CD4-positive, CD25-positive, alpha-beta regulatory T cell (primary cell): Measurements from ENCODE around the gene FHIT. TPM values are rescaled to one million over a fixed set of nuclear protein-coding genes. Genes with fewer than 3 reads are reported as not detected.
"Not testable (repeated sequence)": the region's sequence is repeated elsewhere in the genome, so short reads cannot be mapped to it uniquely, and the experiment has no call there.

ENCODE experiments used
- ATAC-seq, 2 donors: fragments of 150-1000 bp; cut with Tn5 transposase; one replicate each; pipeline ENCODE4 v1.10.0; 2021; ENCODE audit warnings: low read depth in 2 of 2, moderate number of reproducible peaks in 2 of 2, moderate library complexity in 1 of 2
- DNase-seq, 3 donors: peaks; one replicate each; pipeline versions ENCODE4 v3.0.0 to v3.0.0-alpha.2; 2012 to 2022; ENCODE audit warnings: mixed read lengths in 1 of 3
- H3K27ac ChIP-seq: one replicate; pipeline ENCODE4 v1.7.0; 2013; ENCODE audit warnings: mild to moderate bottlenecking, low read length; ENCODE audit not compliant: insufficient read depth, poor library complexity, severe bottlenecking
- H3K27me3 ChIP-seq: one replicate; pipeline ENCODE4 v1.7.0; 2013; ENCODE audit warnings: low read length; ENCODE audit not compliant: control insufficient read depth, insufficient read depth
- H3K36me3 ChIP-seq: one replicate; pipeline ENCODE4 v1.7.0; 2013; ENCODE audit warnings: mild to moderate bottlenecking, low read length, moderate library complexity; ENCODE audit not compliant: control insufficient read depth, insufficient read depth
- H3K4me1 ChIP-seq: 2 replicates; pipeline ENCODE4 v1.7.0; 2013; ENCODE audit warnings: mild to moderate bottlenecking, low read length; ENCODE audit not compliant: insufficient read depth, control insufficient read depth, poor library complexity, severe bottlenecking
- H3K4me3 ChIP-seq: one replicate; pipeline ENCODE4 v1.7.0; 2013; ENCODE audit warnings: low read depth, mild to moderate bottlenecking, low read length, moderate library complexity
- H3K9me3 ChIP-seq, 2 experiments: 1 replicate in 1 of 2; 2 replicates in 1 of 2; pipeline ENCODE4 v1.7.0; 2013; ENCODE audit warnings: low read length in 2 of 2, mild to moderate bottlenecking in 1 of 2, moderate library complexity in 1 of 2; ENCODE audit not compliant: control insufficient read depth in 2 of 2
- H3K27ac Mint-ChIP-seq, 3 donors: one replicate each; pipeline ENCODE4 v1.8.0; 2020 to 2022; ENCODE audit warnings: mild to moderate bottlenecking in 3 of 3, mixed read lengths in 3 of 3, moderate library complexity in 2 of 3
- H3K27me3 Mint-ChIP-seq: one replicate; pipeline ENCODE4 v1.8.0; 2022; ENCODE audit warnings: mild to moderate bottlenecking, mixed read lengths
- H3K36me3 Mint-ChIP-seq: one replicate; pipeline ENCODE4 v1.8.0; 2020; ENCODE audit warnings: mixed read lengths
- H3K4me1 Mint-ChIP-seq, 4 donors: one replicate each; pipeline ENCODE4 v1.8.0; 2020 to 2022; ENCODE audit warnings: mixed read lengths in 4 of 4, mild to moderate bottlenecking in 1 of 4
- H3K4me3 Mint-ChIP-seq, 4 donors: one replicate each; pipeline ENCODE4 v1.8.0; 2020 to 2022; ENCODE audit warnings: mild to moderate bottlenecking in 4 of 4, mixed read lengths in 4 of 4, moderate library complexity in 3 of 4
- H3K9me3 Mint-ChIP-seq, 7 donors: one replicate each; pipeline ENCODE4 v1.8.0; 2020 to 2022; ENCODE audit warnings: mixed read lengths in 7 of 7, mild to moderate bottlenecking in 3 of 7, moderate library complexity in 2 of 7
- polyA plus RNA-seq, 4 donors: library from polyadenylated mRNA; unstranded; fragments of 300-500 nt; fragmentation: Illumina TruSeq; gene quantifications; one replicate each; pipeline ENCODE4 v1.2.3, GENCODE V29; 2021
- total RNA-seq: library from RNA; stranded (reverse); gene quantifications from one replicate; pipeline ENCODE4 v1.2.3, GENCODE V29; 2022

The FHIT gene
- total and polyA plus RNA-seq, 5 donors from 2014 or later = 7.8 to 120 (median 14.4) TPM

GRCh38 chr3:61055447-61055846 lies 195.8 kb downstream of the FHIT start:
- Mint-ChIP-seq H3K27ac (no peak overlapping the region), H3K9me3 (peaks cover 0 to 1% (median 0%) of the 10 kb centered on the region in 7 donors), H3K4me3 (no peak overlapping the region), H3K4me1 (no peaks in the 10 kb centered on the region), H3K36me3 (no peaks in the 10 kb centered on the region), H3K27me3 (no peaks in the 10 kb centered on the region)
- no peak for DNase-seq
- no peak for ATAC-seq
- Histone ChIP-seq H3K36me3 (no peaks in the 10 kb centered on the region), H3K4me3 (no peak overlapping the region), H3K27ac (no peak overlapping the region), H3K9me3 (no peaks in the 10 kb centered on the region), H3K4me1 (no peaks in the 10 kb centered on the region), H3K27me3 (no peaks in the 10 kb centered on the region)

GRCh38 chr3:61053781-61054496 lies 197.3 kb downstream of the FHIT start:
- no peaks in the 10 kb centered on the region for H3K36me3 Mint-ChIP-seq
- H3K9me3 ChIP-seq = no peaks in the 10 kb centered on the region
- H3K4me3 ChIP-seq = no peak overlapping the region
- no peaks in the 10 kb centered on the region for H3K36me3 ChIP-seq
- no peaks in the 10 kb centered on the region for H3K4me1 Mint-ChIP-seq
- H3K27ac ChIP-seq = no peak overlapping the region
- no peak overlapping the region for H3K4me3 Mint-ChIP-seq
- no peak overlapping the region for H3K27ac Mint-ChIP-seq
- ATAC-seq (no peak), DNase-seq (no peak)
- H3K27me3 Mint-ChIP-seq = no peaks in the 10 kb centered on the region
- no peaks in the 10 kb centered on the region for H3K27me3 ChIP-seq
- H3K4me1 ChIP-seq = no peaks in the 10 kb centered on the region
- H3K9me3 Mint-ChIP-seq = peaks cover 0 to 3% (median 0%) of the 10 kb centered on the region in 7 donors

- ATAC-seq (no peak), DNase-seq (no peak)
- no peaks in the 10 kb centered on the region for H3K27me3 ChIP-seq
- H3K4me3 Mint-ChIP-seq = no peak overlapping the region
- H3K36me3 Mint-ChIP-seq = no peaks in the 10 kb centered on the region
- H3K36me3 ChIP-seq = no peaks in the 10 kb centered on the region
- no peak overlapping the region for H3K4me3 ChIP-seq
- no peaks in the 10 kb centered on the region for H3K4me1 Mint-ChIP-seq
- no peaks in the 10 kb centered on the region for H3K9me3 ChIP-seq
- no peaks in the 10 kb centered on the region for H3K4me1 ChIP-seq
- H3K27me3 Mint-ChIP-seq = no peaks in the 10 kb centered on the region
- H3K9me3 Mint-ChIP-seq = peaks cover 0 to 6% (median 1%) of the 10 kb centered on the region in 7 donors
- H3K27ac Mint-ChIP-seq = no peak overlapping the region
- no peak overlapping the region for H3K27ac ChIP-seq
Measured at GRCh38 chr3:61052851-61053250, 198.4 kb downstream of the FHIT start.

GRCh38 chr3:61051666-61052065 lies 199.6 kb downstream of the FHIT start:
- H3K4me3 ChIP-seq = no peak overlapping the region
- no peak overlapping the region for H3K27ac ChIP-seq
- H3K27me3 Mint-ChIP-seq = no peaks in the 10 kb centered on the region
- H3K27me3 ChIP-seq = no peaks in the 10 kb centered on the region
- DNase-seq (no peak), ATAC-seq (no peak)
- no peaks in the 10 kb centered on the region for H3K4me1 ChIP-seq
- H3K4me1 Mint-ChIP-seq = no peaks in the 10 kb centered on the region
- no peaks in the 10 kb centered on the region for H3K36me3 ChIP-seq
- no peaks in the 10 kb centered on the region for H3K36me3 Mint-ChIP-seq
- no peaks in the 10 kb centered on the region for H3K9me3 ChIP-seq
- no peak overlapping the region for H3K4me3 Mint-ChIP-seq
- H3K27ac Mint-ChIP-seq = no peak overlapping the region
- H3K9me3 Mint-ChIP-seq = peaks cover 0 to 6% (median 1%) of the 10 kb centered on the region in 7 donors

- H3K36me3 ChIP-seq, DNase-seq, H3K4me3 ChIP-seq, H3K36me3 Mint-ChIP-seq, H3K4me1 ChIP-seq, H3K9me3 ChIP-seq, ATAC-seq, H3K27me3 ChIP-seq, H3K27ac ChIP-seq, H3K27me3 Mint-ChIP-seq, H3K4me3 Mint-ChIP-seq, H3K4me1 Mint-ChIP-seq, H3K27ac Mint-ChIP-seq: not testable (repeated sequence)
- H3K9me3 Mint-ChIP-seq = peaks cover 0 to 11% (median 6%) of the 10 kb centered on the region in 7 donors
Measured at GRCh38 chr3:61045169-61045568, 206.1 kb downstream of the FHIT start.

GRCh38 chr3:61043156-61043555 lies 208.1 kb downstream of the FHIT start:
- Mint-ChIP-seq H3K4me1 (no peaks in the 10 kb centered on the region), H3K9me3 (peaks cover 0 to 11% (median 6%) of the 10 kb centered on the region in 7 donors), H3K27me3 (no peaks in the 10 kb centered on the region), H3K4me3 (no peak overlapping the region), H3K36me3 (peaks cover 3% of the 10 kb centered on the region), H3K27ac (no peak overlapping the region)
- no peaks in the 10 kb centered on the region for H3K36me3 ChIP-seq
- no peak overlapping the region for H3K4me3 ChIP-seq
- no peaks in the 10 kb centered on the region for H3K27me3 ChIP-seq
- no peak overlapping the region for H3K27ac ChIP-seq
- ATAC-seq (no peak), DNase-seq (no peak)
- no peaks in the 10 kb centered on the region for H3K4me1 ChIP-seq
- H3K9me3 ChIP-seq = no peaks in the 10 kb centered on the region

GRCh38 chr3:61040618-61041017 lies 210.6 kb downstream of the FHIT start:
- no peaks in the 10 kb centered on the region for H3K4me1 ChIP-seq
- H3K36me3 ChIP-seq = no peaks in the 10 kb centered on the region
- no peak for ATAC-seq

GRCh38 chr3:61035573-61035972 lies 215.7 kb downstream of the FHIT start:
- H3K4me1 ChIP-seq = no peaks in the 10 kb centered on the region
- no peaks in the 10 kb centered on the region for H3K27me3 Mint-ChIP-seq
- peaks cover 0 to 11% (median 7%) of the 10 kb centered on the region in 7 donors for H3K9me3 Mint-ChIP-seq
- no peaks in the 10 kb centered on the region for H3K27me3 ChIP-seq
- no peaks in the 10 kb centered on the region for H3K4me1 Mint-ChIP-seq
- H3K9me3 ChIP-seq = no peaks in the 10 kb centered on the region
- H3K36me3 ChIP-seq = no peaks in the 10 kb centered on the region
- H3K4me3 Mint-ChIP-seq = no peak overlapping the region
- H3K4me3 ChIP-seq = no peak overlapping the region
- no peak for ATAC-seq
- no peak overlapping the region for H3K27ac ChIP-seq
- no peaks in the 10 kb centered on the region for H3K36me3 Mint-ChIP-seq
- no peak overlapping the region for H3K27ac Mint-ChIP-seq
- DNase-seq = no peak

More at GRCh38 chr3:61040618-61041017, 210.6 kb downstream of the FHIT start:
- Histone ChIP-seq H3K27me3 (no peaks in the 10 kb centered on the region), H3K27ac (no peak overlapping the region), H3K9me3 (no peaks in the 10 kb centered on the region), H3K4me3 (no peak overlapping the region)
- no peak overlapping the region for H3K27ac Mint-ChIP-seq
- no peak for DNase-seq
- H3K36me3 Mint-ChIP-seq = peaks cover 3% of the 10 kb centered on the region
- H3K4me1 Mint-ChIP-seq = no peaks in the 10 kb centered on the region
- H3K9me3 Mint-ChIP-seq = peaks cover 0 to 12% (median 6%) of the 10 kb centered on the region in 7 donors
- H3K27me3 Mint-ChIP-seq = no peaks in the 10 kb centered on the region
- H3K4me3 Mint-ChIP-seq = no peak overlapping the region
